Measurements from ENCODE around the gene ISL2.

GRCh38 chr15:76381366-76381765 is 44.8 kb downstream of the ISL2 start:
- TF ChIP-seq CTCF (IDR thresholded peaks at IDR 0.05): no peak
- TF ChIP-seq POLR2A (IDR thresholded peaks at IDR 0.05): no peak
- no peak for TF ChIP-seq POLR2AphosphoS5 (IDR thresholded peaks at IDR 0.05)
- no peak for TF ChIP-seq EP300 (IDR thresholded peaks at IDR 0.05; ENCODE audit: low read depth)
